ENCODE measurements around the gene CADM1. TPM values are rescaled to one million over a fixed set of nuclear protein-coding genes. Genes with fewer than 3 reads are reported as not detected.
A peak's percentile ranks its signal among the peaks of the same experiment; 100 is the strongest.

The CADM1 gene
- total RNA-seq, 1 donor from 2014 or later: 150 TPM

DNA sequence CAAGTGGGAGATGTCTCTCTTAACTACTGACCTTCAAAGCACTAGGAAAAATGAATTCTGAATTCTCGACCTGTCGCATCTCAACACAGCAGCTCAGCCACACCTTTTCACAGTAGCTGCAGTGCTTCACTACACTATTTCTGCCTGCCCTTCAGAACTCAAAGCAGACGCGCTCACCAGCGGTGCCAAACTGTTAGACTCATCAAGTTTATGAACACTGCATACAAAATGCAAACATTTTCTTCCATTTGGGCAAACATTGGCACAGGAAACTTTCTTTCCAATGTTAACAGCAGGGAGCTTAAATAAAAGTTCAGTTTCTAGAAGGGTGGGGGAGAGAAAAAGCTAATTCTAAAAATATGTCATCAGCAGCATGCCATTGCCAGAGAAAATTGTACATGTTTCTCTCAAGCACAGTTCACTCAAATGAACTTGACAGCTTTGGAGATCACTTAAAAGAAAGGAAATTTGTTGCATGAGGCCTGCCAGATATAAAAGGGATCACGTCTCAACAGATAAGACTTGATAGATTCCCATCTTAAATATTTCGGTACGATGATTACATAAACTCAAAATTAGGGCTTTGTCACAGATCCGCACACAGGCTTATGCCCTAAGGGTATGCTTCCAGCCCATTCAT, 82.7 kb downstream of the CADM1 start:
- H3K27ac Mint-ChIP-seq: peak overlapping the region; percentile 86
- H3K4me1 Mint-ChIP-seq (ENCODE audit: unreplicated experiment): peaks cover 44% of the 10 kb centered on the region
- H3K4me3 Mint-ChIP-seq: peak overlapping the region; percentile 73
- no peaks in the 10 kb centered on the region for H3K36me3 Mint-ChIP-seq
- no peaks in the 10 kb centered on the region for H3K9me3 Mint-ChIP-seq
- no peaks in the 10 kb centered on the region for H3K27me3 Mint-ChIP-seq
- no peak for DNase-seq (ENCODE audit: extremely low spot score, unreplicated experiment)
- TF ChIP-seq CTCF (conservative IDR thresholded peaks at IDR 0.05): no peak

GRCh38 chr11:115420505-115420904, 83.7 kb downstream of the CADM1 start:
- TF ChIP-seq CTCF (conservative IDR thresholded peaks at IDR 0.05): no peak
- Mint-ChIP-seq H3K4me3 (peak overlapping the region; percentile 73), H3K36me3 (no peaks in the 10 kb centered on the region), H3K9me3 (no peaks in the 10 kb centered on the region), H3K4me1 (ENCODE audit: unreplicated experiment) (peaks cover 44% of the 10 kb centered on the region), H3K27me3 (no peaks in the 10 kb centered on the region), H3K27ac (peak overlapping the region; percentile 86)
- DNase-seq (ENCODE audit: extremely low spot score, unreplicated experiment): no peak

DNA sequence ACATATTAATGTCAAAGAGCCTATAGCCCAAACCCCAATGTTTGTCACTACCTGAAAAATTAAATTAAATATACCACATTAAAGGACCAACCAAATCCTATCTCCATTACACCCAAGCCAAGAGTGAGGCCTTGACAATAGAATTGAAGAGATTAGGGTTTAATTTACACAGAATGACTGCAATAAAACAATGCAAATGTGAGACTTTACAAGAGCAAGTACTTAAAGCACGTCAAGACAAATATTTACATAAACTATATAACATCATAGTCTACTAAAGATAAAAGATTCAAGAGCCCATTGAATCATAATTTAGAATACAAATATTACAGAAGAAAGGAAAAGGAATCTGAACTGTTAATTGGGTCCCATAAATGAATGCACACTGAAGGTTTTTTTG, 85.6 kb downstream of the CADM1 start:
- H3K4me3 Mint-ChIP-seq: no peak overlapping the region
- TF ChIP-seq CTCF (conservative IDR thresholded peaks at IDR 0.05): no peak
- no peaks in the 10 kb centered on the region for H3K9me3 Mint-ChIP-seq
- H3K36me3 Mint-ChIP-seq: no peaks in the 10 kb centered on the region
- H3K27me3 Mint-ChIP-seq: no peaks in the 10 kb centered on the region
- no peak for DNase-seq (ENCODE audit: extremely low spot score, unreplicated experiment)
- H3K4me1 Mint-ChIP-seq (ENCODE audit: unreplicated experiment): peaks cover 43% of the 10 kb centered on the region
- H3K27ac Mint-ChIP-seq: no peak overlapping the region

DNA sequence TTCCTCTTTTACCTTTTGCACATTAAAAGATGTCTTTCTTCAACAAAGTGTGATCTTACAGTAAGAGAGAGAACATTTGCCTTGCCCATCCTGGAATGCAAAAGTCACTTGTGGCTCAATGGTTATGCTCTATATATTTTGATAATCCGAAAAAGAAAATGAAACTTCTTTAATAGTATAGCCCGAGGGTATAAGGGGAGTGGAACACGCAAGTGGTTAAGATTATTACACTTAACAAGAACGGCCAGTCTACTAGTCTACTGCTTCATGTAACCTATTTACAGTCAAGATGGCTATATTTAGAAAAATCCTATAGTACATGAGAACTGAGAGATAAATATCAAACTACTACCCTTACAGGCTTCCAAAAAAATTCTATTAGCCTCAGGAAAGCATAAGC, 86.1 kb downstream of the CADM1 start:
- no peak overlapping the region for H3K4me3 Mint-ChIP-seq
- no peaks in the 10 kb centered on the region for H3K36me3 Mint-ChIP-seq
- no peaks in the 10 kb centered on the region for H3K27me3 Mint-ChIP-seq
- no peak overlapping the region for H3K27ac Mint-ChIP-seq
- TF ChIP-seq CTCF (conservative IDR thresholded peaks at IDR 0.05): no peak
- no peak for DNase-seq (ENCODE audit: extremely low spot score, unreplicated experiment)
- no peaks in the 10 kb centered on the region for H3K9me3 Mint-ChIP-seq
- peaks cover 39% of the 10 kb centered on the region for H3K4me1 Mint-ChIP-seq (ENCODE audit: unreplicated experiment)

DNA sequence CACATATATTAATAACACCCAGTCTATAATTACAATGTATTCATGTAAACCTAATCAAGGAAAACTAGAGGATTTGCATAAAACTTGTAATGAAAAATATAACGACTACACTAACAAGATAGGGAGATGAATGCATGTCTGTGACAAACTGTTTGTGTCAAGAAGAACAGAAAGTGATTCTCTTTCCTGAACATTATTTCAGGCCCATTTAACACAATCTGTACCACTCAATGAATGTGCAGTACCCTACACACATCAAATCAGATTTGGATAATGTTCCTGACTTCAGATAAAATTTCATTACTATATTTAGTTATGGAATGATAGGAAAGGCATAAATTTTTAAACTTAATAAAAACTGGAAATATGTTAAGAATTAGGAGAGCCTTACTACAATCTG, 93.1 kb downstream of the CADM1 start:
- no peak for DNase-seq (ENCODE audit: extremely low spot score, unreplicated experiment)
- no peaks in the 10 kb centered on the region for H3K36me3 Mint-ChIP-seq
- no peaks in the 10 kb centered on the region for H3K27me3 Mint-ChIP-seq
- H3K4me1 Mint-ChIP-seq (ENCODE audit: unreplicated experiment): peaks cover 43% of the 10 kb centered on the region
- TF ChIP-seq CTCF (conservative IDR thresholded peaks at IDR 0.05): no peak
- no peak overlapping the region for H3K4me3 Mint-ChIP-seq
- H3K27ac Mint-ChIP-seq: no peak overlapping the region
- no peaks in the 10 kb centered on the region for H3K9me3 Mint-ChIP-seq
